GM19452 (cell line): Measurements from ENCODE around the gene IGSF9.

Experiments used
- ATAC-seq: cut with Tn5 transposase; IDR thresholded peaks from one replicate; pipeline ENCODE4 v1.9.1; 2021; ENCODE audit not compliant: unreplicated experiment

The IGSF9 gene

GRCh38 chr1:159933347-159933746, 12.1 kb downstream of the IGSF9 start:
- ATAC-seq = no peak

GRCh38 chr1:159932296-159933285, 12.8 kb downstream of the IGSF9 start:
- no peak for ATAC-seq

- ATAC-seq = no peak
Measured at GRCh38 chr1:159931795-159932173, 13.6 kb downstream of the IGSF9 start.

GRCh38 chr1:159931101-159931794, 14.2 kb downstream of the IGSF9 start:
- ATAC-seq = no peak

GRCh38 chr1:159930634-159931033, 14.8 kb downstream of the IGSF9 start:
- no peak for ATAC-seq

GRCh38 chr1:159930216-159930615, 15.2 kb downstream of the IGSF9 start:
- ATAC-seq = no peak

GRCh38 chr1:159929155-159930051, 16.0 kb downstream of the IGSF9 start:
- ATAC-seq = no peak

GRCh38 chr1:159928491-159929050, 16.8 kb downstream of the IGSF9 start:
- no peak for ATAC-seq

GRCh38 chr1:159927849-159928431, 17.5 kb downstream of the IGSF9 start:
- ATAC-seq = no peak

- no peak for ATAC-seq
Measured at GRCh38 chr1:159927211-159927848, 18.1 kb downstream of the IGSF9 start.

GRCh38 chr1:159925719-159926078, 19.7 kb downstream of the IGSF9 start:
- peak; percentile 1 for ATAC-seq

GRCh38 chr1:159924791-159925718, 20.4 kb downstream of the IGSF9 start, which contains the start of gene TAGLN2:
Gene TAGLN2, minus strand, starts transcription at chr1:159925507. Its CDS starts 4,998 bp downstream, at chr1:159920509.
- peak; percentile 62 for ATAC-seq

- ATAC-seq = no peak
Measured at GRCh38 chr1:159924025-159924790, 21.2 kb downstream of the IGSF9 start.

- peak; percentile 24 for ATAC-seq
Measured at GRCh38 chr1:159923203-159924024, 22.0 kb downstream of the IGSF9 start.

GRCh38 chr1:159922511-159923202, 22.8 kb downstream of the IGSF9 start:
- no peak for ATAC-seq

GRCh38 chr1:159921700-159922504, 23.5 kb downstream of the IGSF9 start:
- ATAC-seq = no peak
